22Rv1 (cell line): ENCODE data around the gene RAB43.

Experiments used
- ZFX ChIP-seq: fragments of 450-650 bp; IDR thresholded peaks from 2 replicates; pipeline ENCODE4 v1.6.1; 2017; ENCODE audit warnings: antibody characterized with exemption, borderline replicate concordance
- TF ChIP-seq, protein P1 (sequence below): fragments of 450-650 bp; IDR thresholded peaks from 2 replicates; pipeline ENCODE4 v1.5.1; 2017; ENCODE audit warnings: mild to moderate bottlenecking

DNA sequence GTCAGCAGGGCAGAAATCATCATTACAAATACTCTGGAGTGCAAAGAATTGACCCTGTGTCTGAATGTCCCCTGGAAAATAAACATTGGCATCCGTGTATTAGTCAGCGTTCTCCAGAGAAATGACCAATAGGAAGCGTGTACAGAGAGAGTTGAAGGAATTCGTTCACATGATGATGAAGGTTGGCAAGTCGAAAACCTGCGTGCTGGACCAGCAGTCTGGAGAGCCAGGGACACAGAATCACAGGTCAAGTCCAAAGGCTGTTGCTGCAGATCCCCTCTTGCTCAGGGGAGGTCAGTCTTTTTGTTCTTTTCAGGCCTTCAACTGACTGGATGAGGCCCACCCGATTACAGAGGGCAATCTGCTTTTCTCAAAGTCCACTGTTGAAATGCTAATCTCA is 44.4 kb downstream of the RAB43 start:
- TF ChIP-seq, protein P1, sequence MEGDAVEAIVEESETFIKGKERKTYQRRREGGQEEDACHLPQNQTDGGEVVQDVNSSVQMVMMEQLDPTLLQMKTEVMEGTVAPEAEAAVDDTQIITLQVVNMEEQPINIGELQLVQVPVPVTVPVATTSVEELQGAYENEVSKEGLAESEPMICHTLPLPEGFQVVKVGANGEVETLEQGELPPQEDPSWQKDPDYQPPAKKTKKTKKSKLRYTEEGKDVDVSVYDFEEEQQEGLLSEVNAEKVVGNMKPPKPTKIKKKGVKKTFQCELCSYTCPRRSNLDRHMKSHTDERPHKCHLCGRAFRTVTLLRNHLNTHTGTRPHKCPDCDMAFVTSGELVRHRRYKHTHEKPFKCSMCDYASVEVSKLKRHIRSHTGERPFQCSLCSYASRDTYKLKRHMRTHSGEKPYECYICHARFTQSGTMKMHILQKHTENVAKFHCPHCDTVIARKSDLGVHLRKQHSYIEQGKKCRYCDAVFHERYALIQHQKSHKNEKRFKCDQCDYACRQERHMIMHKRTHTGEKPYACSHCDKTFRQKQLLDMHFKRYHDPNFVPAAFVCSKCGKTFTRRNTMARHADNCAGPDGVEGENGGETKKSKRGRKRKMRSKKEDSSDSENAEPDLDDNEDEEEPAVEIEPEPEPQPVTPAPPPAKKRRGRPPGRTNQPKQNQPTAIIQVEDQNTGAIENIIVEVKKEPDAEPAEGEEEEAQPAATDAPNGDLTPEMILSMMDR, result no peak
- no peak for TF ChIP-seq ZFX
